Karpas-422 (cell line): Measurements from ENCODE around the gene EOMES. TPM values are rescaled to one million over a fixed set of nuclear protein-coding genes. Genes with fewer than 3 reads are reported as not detected.

Experiments used
- DNase-seq: peaks from one replicate; pipeline ENCODE4 v3.0.0-alpha.2; 2015
- H2AFZ ChIP-seq: fragments of 200-600 bp; sonication (generic); 2 replicates; pipeline ENCODE4 v1.6.1; 2014; ENCODE audit warnings: antibody characterized with exemption, low read length, mixed read lengths
- H3K27ac ChIP-seq: fragments of 200-600 bp; sonication (generic); 2 replicates; pipeline ENCODE4 v1.5.1; 2014; ENCODE audit warnings: mild to moderate bottlenecking, low read length, moderate library complexity
- H3K27me3 ChIP-seq: fragments of 200-600 bp; sonication (generic); 2 replicates; pipeline ENCODE4 v1.6.1; 2014; ENCODE audit warnings: low read length, mixed read lengths
- H3K36me3 ChIP-seq: fragments of 200-600 bp; sonication (generic); 2 replicates; pipeline ENCODE4 v1.6.1; 2014; ENCODE audit warnings: low read length, mixed read lengths; ENCODE audit not compliant: insufficient read depth
- H3K4me1 ChIP-seq: fragments of 200-600 bp; sonication (generic); 2 replicates; pipeline ENCODE4 v1.6.1; 2014; ENCODE audit warnings: mild to moderate bottlenecking, low read length, mixed read lengths
- H3K4me2 ChIP-seq: fragments of 200-600 bp; sonication (generic); 2 replicates; pipeline ENCODE4 v1.6.1; 2014; ENCODE audit warnings: low read length, low read depth, mild to moderate bottlenecking; ENCODE audit not compliant: poor library complexity, severe bottlenecking
- H3K4me3 ChIP-seq: fragments of 200-600 bp; sonication (generic); 2 replicates; pipeline ENCODE4 v1.5.1; 2014; ENCODE audit warnings: mild to moderate bottlenecking, antibody characterized with exemption, low read length, mixed read lengths
- H3K79me2 ChIP-seq: fragments of 200-600 bp; sonication (generic); 2 replicates; pipeline ENCODE4 v1.6.1; 2014; ENCODE audit warnings: mild to moderate bottlenecking, low read length, mixed read lengths
- H3K9ac ChIP-seq: fragments of 200-600 bp; sonication (generic); 2 replicates; pipeline ENCODE4 v1.6.0; 2014; ENCODE audit warnings: low read length
- H3K9me2 ChIP-seq: fragments of 200-600 bp; sonication (generic), shearing (Covaris generic); replicated peaks from 2 replicates; pipeline ENCODE4 v1.6.0; 2014; ENCODE audit warnings: mild to moderate bottlenecking, low read length, moderate library complexity; ENCODE audit not compliant: insufficient read depth
- H3K9me3 ChIP-seq: fragments of 300-700, 200-600 bp; sonication (generic); 2 replicates; pipeline ENCODE4 v1.6.1; 2014; ENCODE audit warnings: low read length, mixed read lengths
- H4K20me1 ChIP-seq: fragments of 200-600 bp; sonication (generic); 2 replicates; pipeline ENCODE4 v1.6.1; 2014; ENCODE audit warnings: mild to moderate bottlenecking, antibody characterized with exemption, low read length, low read depth; ENCODE audit not compliant: insufficient read depth
- total RNA-seq: library from RNA; depleted of rRNA; stranded (reverse); fragments of >200 nt; shearing (Covaris generic); gene quantifications from 2 replicates; pipeline ENCODE4 v1.2.3, GENCODE V29; 2014; ENCODE audit warnings: low replicate concordance

Gene EOMES
- total RNA-seq, 1 experiment from 2014 or later: 0.60 TPM

- H3K79me2 ChIP-seq: no peaks in the 10 kb centered on the region
- H3K9me3 ChIP-seq: no peaks in the 10 kb centered on the region
- no peak for DNase-seq
- no peak overlapping the region for H3K27ac ChIP-seq
- no peaks in the 10 kb centered on the region for H3K27me3 ChIP-seq
- H2AFZ ChIP-seq: no peak overlapping the region
- H3K36me3 ChIP-seq: no peaks in the 10 kb centered on the region
- H3K4me1 ChIP-seq: peaks cover 4% of the 10 kb centered on the region
- no peaks in the 10 kb centered on the region for H4K20me1 ChIP-seq
- H3K4me2 ChIP-seq: no peak overlapping the region
- no peak overlapping the region for H3K4me3 ChIP-seq
- no peaks in the 10 kb centered on the region for H3K9me2 ChIP-seq
- H3K9ac ChIP-seq: no peak overlapping the region
Measured at GRCh38 chr3:27684302-27684701, 37.8 kb downstream of the EOMES start.

DNA sequence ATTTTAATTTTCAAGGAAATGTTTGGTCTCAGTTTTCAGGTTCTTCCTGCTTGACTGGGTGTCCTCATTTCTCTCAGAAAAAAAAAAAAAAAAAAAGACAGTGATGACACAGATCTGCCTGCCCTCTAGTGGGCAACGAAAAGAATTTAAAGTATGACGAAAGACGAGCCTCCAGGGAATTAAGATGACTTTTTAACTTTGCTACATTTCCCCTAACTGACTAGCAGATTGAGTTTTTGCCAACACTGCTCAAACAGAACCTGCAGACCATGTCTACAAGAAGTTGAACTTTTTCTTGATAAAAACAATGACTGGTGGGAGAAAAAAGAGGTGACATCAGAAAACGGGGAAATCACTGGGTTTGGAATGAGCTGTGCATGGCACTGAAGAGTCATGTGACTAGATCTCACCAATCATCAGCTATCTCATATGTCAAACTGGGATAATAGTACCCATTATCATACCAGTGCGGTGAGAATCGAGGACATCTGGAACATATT lies 40.8 kb downstream of the EOMES start:
- Histone ChIP-seq H3K4me3 (no peak overlapping the region), H3K27me3 (no peaks in the 10 kb centered on the region), H3K9ac (no peak overlapping the region), H3K9me3 (no peaks in the 10 kb centered on the region), H3K27ac (no peak overlapping the region), H2AFZ (peak overlapping the region; percentile 30; the same call in 1 of the 2 replicates), H4K20me1 (no peaks in the 10 kb centered on the region), H3K79me2 (no peaks in the 10 kb centered on the region), H3K9me2 (no peaks in the 10 kb centered on the region), H3K4me2 (peak overlapping the region; percentile 14), H3K4me1 (peaks cover 4% of the 10 kb centered on the region), H3K36me3 (no peaks in the 10 kb centered on the region)
- peak; percentile 88 for DNase-seq

- Histone ChIP-seq H3K36me3 (no peaks in the 10 kb centered on the region), H3K79me2 (no peaks in the 10 kb centered on the region), H3K4me1 (peaks cover 4% of the 10 kb centered on the region), H3K9me2 (no peaks in the 10 kb centered on the region), H3K4me2 (no peak overlapping the region), H2AFZ (peak overlapping the region; percentile 30; the same call in 1 of the 2 replicates), H3K27ac (no peak overlapping the region), H3K9me3 (no peaks in the 10 kb centered on the region), H3K27me3 (no peaks in the 10 kb centered on the region), H3K9ac (no peak overlapping the region), H3K4me3 (no peak overlapping the region), H4K20me1 (no peaks in the 10 kb centered on the region)
- no peak for DNase-seq
Measured at GRCh38 chr3:27680517-27681246, 41.4 kb downstream of the EOMES start.

- no peak for DNase-seq
- Histone ChIP-seq H3K4me2 (no peak overlapping the region), H3K27me3 (no peaks in the 10 kb centered on the region), H2AFZ (no peak overlapping the region), H4K20me1 (no peaks in the 10 kb centered on the region), H3K4me3 (no peak overlapping the region), H3K9me3 (no peaks in the 10 kb centered on the region), H3K27ac (no peak overlapping the region), H3K4me1 (peaks cover 4% of the 10 kb centered on the region), H3K9ac (no peak overlapping the region), H3K79me2 (no peaks in the 10 kb centered on the region), H3K36me3 (no peaks in the 10 kb centered on the region), H3K9me2 (no peaks in the 10 kb centered on the region)
Measured at GRCh38 chr3:27679691-27680090, 42.4 kb downstream of the EOMES start.

GRCh38 chr3:27678234-27678633 lies 43.9 kb downstream of the EOMES start:
- Histone ChIP-seq H2AFZ (no peak overlapping the region), H3K9ac (no peak overlapping the region), H3K27ac (no peak overlapping the region), H3K9me3 (no peaks in the 10 kb centered on the region), H4K20me1 (no peaks in the 10 kb centered on the region), H3K27me3 (no peaks in the 10 kb centered on the region), H3K36me3 (no peaks in the 10 kb centered on the region), H3K79me2 (no peaks in the 10 kb centered on the region), H3K4me1 (peaks cover 4% of the 10 kb centered on the region), H3K4me3 (no peak overlapping the region), H3K4me2 (no peak overlapping the region), H3K9me2 (no peaks in the 10 kb centered on the region)
- DNase-seq: no peak

GRCh38 chr3:27677565-27677964 lies 44.6 kb downstream of the EOMES start:
- no peak overlapping the region for H3K4me2 ChIP-seq
- H3K4me3 ChIP-seq: no peak overlapping the region
- no peak for DNase-seq
- peaks cover 4% of the 10 kb centered on the region for H3K4me1 ChIP-seq
- H3K9me3 ChIP-seq: no peaks in the 10 kb centered on the region
- no peaks in the 10 kb centered on the region for H4K20me1 ChIP-seq
- H3K36me3 ChIP-seq: no peaks in the 10 kb centered on the region
- H2AFZ ChIP-seq: no peak overlapping the region
- no peaks in the 10 kb centered on the region for H3K79me2 ChIP-seq
- no peak overlapping the region for H3K27ac ChIP-seq
- no peaks in the 10 kb centered on the region for H3K9me2 ChIP-seq
- H3K27me3 ChIP-seq: no peaks in the 10 kb centered on the region
- H3K9ac ChIP-seq: no peak overlapping the region

- DNase-seq: no peak
- Histone ChIP-seq H3K4me3 (no peak overlapping the region), H2AFZ (no peak overlapping the region), H3K27me3 (no peaks in the 10 kb centered on the region), H3K36me3 (no peaks in the 10 kb centered on the region), H3K27ac (no peak overlapping the region), H3K4me1 (no peaks in the 10 kb centered on the region), H3K9ac (no peak overlapping the region), H4K20me1 (no peaks in the 10 kb centered on the region), H3K79me2 (no peaks in the 10 kb centered on the region), H3K9me2 (no peaks in the 10 kb centered on the region), H3K9me3 (no peaks in the 10 kb centered on the region), H3K4me2 (no peak overlapping the region)
Measured at GRCh38 chr3:27675287-27675686, 46.8 kb downstream of the EOMES start.

GRCh38 chr3:27673701-27674100 lies 48.4 kb downstream of the EOMES start:
- H3K4me2 ChIP-seq: no peak overlapping the region
- H2AFZ ChIP-seq: no peak overlapping the region
- H3K9me2 ChIP-seq: no peaks in the 10 kb centered on the region
- H3K36me3 ChIP-seq: no peaks in the 10 kb centered on the region
- H3K9me3 ChIP-seq: no peaks in the 10 kb centered on the region
- no peak overlapping the region for H3K9ac ChIP-seq
- no peaks in the 10 kb centered on the region for H3K79me2 ChIP-seq
- H3K27ac ChIP-seq: no peak overlapping the region
- DNase-seq: no peak
- H4K20me1 ChIP-seq: no peaks in the 10 kb centered on the region
- no peaks in the 10 kb centered on the region for H3K27me3 ChIP-seq
- no peak overlapping the region for H3K4me3 ChIP-seq
- H3K4me1 ChIP-seq: no peaks in the 10 kb centered on the region
